A549 treated with Mapracorat at 1 μM for 4 hours (cell line): ENCODE results near the gene TTLL12. TPM values are rescaled to one million over a fixed set of nuclear protein-coding genes. Genes with fewer than 3 reads are reported as not detected.

ENCODE experiments used
- total RNA-seq: library from RNA; stranded (reverse); fragments of 200-300 nt; extraction: Qiagen RNA extraction; gene quantifications from 5 replicates; pipeline ENCODE4 v1.2.3, GENCODE V29; 2022

TTLL12 gene
- total RNA-seq = 16.4 to 24.6 TPM (median 24.0 TPM) in 5 replicates

DNA sequence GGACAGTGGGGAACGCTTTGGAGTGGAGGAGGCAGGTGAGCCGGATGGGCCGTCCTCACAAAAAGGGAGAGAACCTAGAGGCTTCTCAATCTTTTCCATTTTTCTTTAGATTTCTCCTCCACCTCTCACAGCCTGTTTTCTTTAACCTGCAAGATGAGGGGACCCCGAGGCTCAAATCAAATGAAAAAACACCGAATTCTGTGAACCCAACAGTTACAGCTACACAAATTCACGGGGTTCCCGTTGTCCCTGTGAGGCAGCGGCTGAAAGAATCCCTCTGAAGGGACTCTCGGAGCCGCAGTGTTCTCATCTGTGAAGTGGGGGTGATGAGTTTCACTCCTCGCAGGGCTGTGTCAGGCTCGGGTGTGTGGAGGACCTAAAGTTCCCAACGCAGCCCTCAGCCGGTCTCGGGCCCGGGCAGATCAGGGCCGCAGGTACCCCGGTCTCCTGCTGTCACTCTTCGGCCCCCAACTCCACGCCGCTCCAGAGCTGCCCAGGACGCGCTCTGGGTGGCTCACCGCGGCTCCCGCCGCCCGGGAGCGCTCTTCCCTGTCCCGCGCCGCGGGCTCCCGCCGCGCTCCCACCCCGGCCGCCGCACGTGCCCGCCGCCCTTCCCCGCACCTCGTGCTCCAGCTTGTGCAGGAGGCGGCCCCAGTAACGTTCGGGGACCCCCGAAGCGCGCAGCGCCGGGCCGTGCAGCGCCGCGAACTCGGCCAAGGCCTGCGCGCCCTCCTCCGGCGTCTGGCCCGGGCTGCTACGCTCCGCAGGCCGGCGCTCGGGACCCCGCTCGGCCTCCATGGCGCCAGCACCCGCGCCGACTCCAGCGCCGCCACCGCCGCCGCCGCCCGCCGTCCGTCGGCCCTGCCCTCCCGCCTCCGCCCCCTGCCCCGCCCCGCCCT is at the start of gene TTLL12:
Gene TTLL12 (minus strand): TSS at position 863 of the 899 bp plus-strand sequence. CDS start 65 bp downstream, at position 798.

DNA sequence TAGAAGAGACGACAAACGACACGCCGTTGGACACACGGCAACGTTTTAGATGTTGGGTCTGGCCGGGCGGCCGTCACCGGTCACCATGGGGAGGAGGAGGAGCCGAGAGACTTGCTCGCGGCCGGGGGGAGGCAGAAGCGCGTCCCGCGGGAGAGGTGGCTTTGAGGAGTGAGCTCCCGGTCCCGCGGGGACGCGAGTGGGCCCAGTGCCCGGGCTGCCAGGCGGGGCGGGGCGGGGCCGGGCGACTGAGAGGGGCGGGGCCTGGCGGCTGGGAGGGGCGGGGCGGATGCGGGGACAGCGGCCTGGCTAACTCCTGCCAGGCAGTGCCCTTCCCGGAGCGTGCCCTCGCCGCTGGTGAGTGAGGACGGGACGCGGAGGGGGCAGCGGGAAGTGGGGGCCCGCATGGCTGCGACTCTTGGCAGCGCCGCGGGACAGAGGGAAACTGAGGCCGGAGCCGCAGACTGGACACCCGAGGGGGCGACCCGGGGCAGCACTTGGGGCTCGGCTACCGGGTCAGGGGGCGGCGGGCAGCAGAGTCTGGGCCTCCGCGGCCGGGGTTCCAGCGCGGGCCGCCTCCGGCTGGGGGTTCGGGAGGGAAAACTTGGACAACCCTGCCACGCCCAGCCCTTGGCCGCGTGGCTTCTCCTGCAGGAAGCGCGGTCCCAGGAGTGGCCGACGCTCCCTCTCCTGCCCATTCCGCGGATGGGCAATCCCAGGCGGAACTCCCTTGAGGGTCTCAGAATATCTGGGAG is 35.5 kb downstream of the TTLL12 start, which contains the start of gene TSPO:
Gene TSPO (plus strand): TSS at position 309 of the 752 bp plus-strand sequence. CDS start 7,680 bp downstream, outside the sequence.

DNA sequence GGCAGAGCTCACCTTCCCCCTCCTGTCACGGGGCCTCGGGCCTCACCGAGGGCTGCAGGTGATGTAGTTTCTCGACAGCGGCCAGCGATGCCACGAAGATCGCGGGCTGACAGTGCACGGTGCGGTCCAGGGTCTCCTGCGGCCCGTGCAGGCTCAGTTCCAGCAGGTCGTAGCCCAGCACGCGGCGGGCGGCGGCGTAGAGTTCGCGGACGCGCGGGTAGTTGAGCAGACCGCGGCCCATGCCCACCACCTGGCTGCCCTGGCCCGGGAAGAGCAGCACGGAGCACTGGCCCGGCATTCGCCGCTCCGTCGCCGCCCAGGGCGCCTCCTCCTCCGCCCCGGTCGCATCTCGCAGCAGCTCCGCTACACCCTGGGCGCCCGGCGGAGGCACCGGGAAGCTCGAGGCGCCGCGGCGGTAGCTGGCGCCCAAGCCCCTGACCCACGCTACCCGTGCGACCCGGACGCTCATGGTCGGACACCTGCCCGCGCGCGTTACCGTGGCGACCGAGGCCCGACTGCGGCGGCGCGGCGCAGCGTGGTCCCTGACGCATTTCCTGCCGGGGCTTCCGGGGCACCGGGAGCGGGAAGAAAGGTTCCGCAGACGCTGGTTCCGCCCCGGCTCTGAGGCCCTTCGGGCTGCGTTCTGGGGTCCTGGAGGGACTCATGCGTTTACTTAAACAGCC is 43.9 kb downstream of the TTLL12 start, which contains the start of gene MCAT:
Gene MCAT (minus strand): TSS at position 519 of the 683 bp plus-strand sequence. CDS start 50 bp downstream, at position 469.

Other genes with a start within 250 kb of the TTLL12 start
- 133 to 165 TPM (median 163 TPM) in 5 replicates for gene PACSIN2, start 172.0 kb downstream of the TTLL12 start, total RNA-seq
- gene TTLL1, start 97.7 kb downstream of the TTLL12 start, total RNA-seq = 2.1 to 3.4 TPM (median 2.6 TPM) in 5 replicates
- 1.1 to 2.1 TPM (median 1.8 TPM) in 5 replicates for gene BIK, start 76.4 kb downstream of the TTLL12 start, total RNA-seq
- 15.3 to 29.3 TPM (median 24.4 TPM) in 5 replicates for gene MCAT, start 43.7 kb downstream of the TTLL12 start, total RNA-seq
- 138 to 235 TPM (median 225 TPM) in 5 replicates for gene TSPO, start 35.6 kb downstream of the TTLL12 start, total RNA-seq
- 0.02 to 0.26 TPM (median 0.06 TPM) in 5 replicates for gene SCUBE1, start 156.2 kb upstream of the TTLL12 start, total RNA-seq
- 0.04 TPM in 1 of 5 replicates, not detected in the others for gene MPPED1, start 224.9 kb upstream of the TTLL12 start, total RNA-seq